HG02588 (cell line): ENCODE data around the gene SLC4A5.
A peak's percentile ranks its signal among the peaks of the same experiment; 100 is the strongest.

Source experiments
- ATAC-seq: cut with Tn5 transposase; IDR thresholded peaks from one replicate; pipeline ENCODE4 v1.9.1; 2021; ENCODE audit warnings: mild to moderate bottlenecking, moderate library complexity; ENCODE audit not compliant: unreplicated experiment

The SLC4A5 gene

GRCh38 chr2:74317701-74318100 lies 25.5 kb downstream of the SLC4A5 start:
- ATAC-seq: no peak

GRCh38 chr2:74316627-74317295 lies 26.5 kb downstream of the SLC4A5 start:
- no peak for ATAC-seq

GRCh38 chr2:74314107-74314506 lies 29.1 kb downstream of the SLC4A5 start:
- no peak for ATAC-seq

GRCh38 chr2:74313497-74313896 lies 29.7 kb downstream of the SLC4A5 start:
- ATAC-seq: no peak

GRCh38 chr2:74312913-74313312 lies 30.3 kb downstream of the SLC4A5 start:
- no peak for ATAC-seq

- no peak for ATAC-seq
Observed at GRCh38 chr2:74307720-74308119, 35.5 kb downstream of the SLC4A5 start.

- no peak for ATAC-seq
Observed at GRCh38 chr2:74304332-74305148, 38.7 kb downstream of the SLC4A5 start.

GRCh38 chr2:74302865-74303264 lies 40.4 kb downstream of the SLC4A5 start:
- no peak for ATAC-seq

GRCh38 chr2:74301262-74301661 lies 42.0 kb downstream of the SLC4A5 start:
- no peak for ATAC-seq

- ATAC-seq: no peak
Observed at GRCh38 chr2:74300506-74300905, 42.7 kb downstream of the SLC4A5 start.

GRCh38 chr2:74297950-74298349 lies 45.3 kb downstream of the SLC4A5 start:
- ATAC-seq: no peak

GRCh38 chr2:74297391-74297790 lies 45.8 kb downstream of the SLC4A5 start:
- ATAC-seq: no peak

GRCh38 chr2:74293191-74293991 lies 49.8 kb downstream of the SLC4A5 start:
- ATAC-seq: no peak

- no peak for ATAC-seq
Observed at GRCh38 chr2:74292751-74293150, 50.5 kb downstream of the SLC4A5 start.

GRCh38 chr2:74291886-74292621 lies 51.2 kb downstream of the SLC4A5 start:
- no peak for ATAC-seq

GRCh38 chr2:74291218-74291544 lies 52.0 kb downstream of the SLC4A5 start:
- ATAC-seq: peak; percentile 25

- ATAC-seq: peak; percentile 56
Observed at GRCh38 chr2:74290466-74291217, 52.6 kb downstream of the SLC4A5 start.

GRCh38 chr2:74290066-74290465 lies 53.1 kb downstream of the SLC4A5 start:
- no peak for ATAC-seq

- no peak for ATAC-seq
Observed at GRCh38 chr2:74286725-74287124, 56.5 kb downstream of the SLC4A5 start.
